DMS53 treated with DMSO at 0.1 percent for 48 hours (cell line): ENCODE measurements around the gene ITPA.
A peak's percentile ranks its signal among the peaks of the same experiment; 100 is the strongest.

ENCODE experiments used
- DNase-seq: peaks from one replicate; lab custom pipeline; 2025; ENCODE audit not compliant: unreplicated experiment; lab: John Stamatoyannopoulos, UW

ITPA gene

DNA sequence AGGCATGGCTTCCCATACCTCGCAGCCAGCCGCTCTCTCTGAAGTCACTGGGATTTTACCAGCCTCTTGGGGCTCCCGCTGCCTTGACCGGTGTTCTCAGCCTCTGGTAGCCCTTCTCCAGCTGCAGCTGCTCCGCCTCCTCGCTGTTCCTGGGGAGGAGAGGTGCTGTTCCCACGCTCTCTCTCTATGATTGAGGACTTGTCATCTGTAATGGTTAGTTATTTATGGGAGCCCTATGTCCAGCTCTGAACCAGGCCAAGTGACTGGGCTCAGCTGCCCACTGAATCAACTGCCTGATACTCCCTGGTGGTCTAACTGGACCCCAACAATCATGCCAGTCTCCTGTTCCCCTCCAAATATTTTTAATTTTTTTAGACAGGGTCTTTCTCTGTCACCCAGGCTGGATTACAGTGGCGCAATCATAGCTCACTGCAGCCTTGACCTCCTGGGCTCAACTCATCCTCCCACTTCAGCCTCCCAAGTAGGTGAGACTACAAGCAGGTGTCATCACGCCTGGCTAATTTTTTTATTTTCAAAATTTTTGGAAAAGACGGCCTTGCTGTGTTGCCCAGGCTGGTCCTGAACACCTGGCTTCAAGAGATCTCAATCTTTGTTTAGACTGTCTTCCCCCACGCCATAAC is 34.5 kb downstream of the ITPA start:
- DNase-seq = no peak

DNA sequence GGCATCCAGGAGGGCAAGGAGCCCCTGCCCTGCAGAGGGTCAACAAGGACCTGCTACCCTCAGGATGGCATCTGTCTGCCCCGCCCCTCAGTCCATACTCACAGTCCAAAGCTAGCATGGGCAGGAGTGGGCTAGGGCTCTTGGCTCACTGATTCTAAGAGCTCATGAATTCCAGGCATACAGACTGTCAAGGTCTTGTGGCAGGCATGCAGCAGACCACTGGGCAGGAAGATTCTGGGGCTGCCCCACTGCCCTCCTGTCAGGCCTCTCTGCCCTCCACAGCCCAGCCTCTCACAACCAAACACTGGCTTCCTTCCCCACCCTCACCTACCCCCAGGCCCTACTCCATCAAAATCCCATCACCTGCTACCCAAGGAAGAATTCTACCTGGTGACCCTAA is 35.3 kb downstream of the ITPA start:
- no peak for DNase-seq

DNA sequence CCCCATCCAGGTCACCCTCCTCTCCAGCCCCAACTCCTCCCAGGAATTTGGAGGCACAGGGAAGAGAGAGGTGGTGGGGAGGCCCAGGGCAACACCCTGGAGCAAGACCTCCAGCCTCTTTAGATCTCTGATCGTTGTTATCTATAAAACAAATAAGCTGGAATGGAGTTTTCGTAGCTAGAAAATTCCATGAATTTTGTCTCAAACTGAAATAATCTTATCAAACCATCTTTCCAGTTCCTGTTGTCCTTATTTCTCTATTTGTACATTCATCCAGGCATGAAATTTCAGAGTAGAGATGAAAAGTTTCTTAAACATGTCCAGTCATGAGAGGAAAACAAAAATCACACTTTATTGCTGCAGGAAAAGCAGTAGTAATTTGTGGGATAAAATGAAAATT is 35.9 kb downstream of the ITPA start:
- no peak for DNase-seq

DNA sequence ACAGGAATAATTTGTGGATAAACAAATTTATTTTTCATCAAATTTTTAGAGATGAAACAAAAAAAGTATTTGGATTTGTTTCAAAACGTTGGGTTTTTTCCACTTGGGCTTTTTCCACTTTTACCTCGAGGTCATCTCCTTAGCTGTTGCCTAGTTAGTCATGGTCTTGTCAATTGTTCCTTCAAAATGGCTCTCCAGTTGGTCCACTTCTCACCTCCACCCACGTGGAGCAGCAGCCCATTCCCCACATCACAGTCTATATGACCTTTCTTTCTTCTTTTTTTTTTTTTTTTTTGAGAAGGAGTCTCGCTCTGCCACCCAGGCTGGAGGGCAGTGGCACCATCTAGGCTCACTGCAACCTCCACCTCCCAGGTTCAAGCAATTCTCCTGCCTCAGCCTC is 36.4 kb downstream of the ITPA start:
- no peak for DNase-seq

DNA sequence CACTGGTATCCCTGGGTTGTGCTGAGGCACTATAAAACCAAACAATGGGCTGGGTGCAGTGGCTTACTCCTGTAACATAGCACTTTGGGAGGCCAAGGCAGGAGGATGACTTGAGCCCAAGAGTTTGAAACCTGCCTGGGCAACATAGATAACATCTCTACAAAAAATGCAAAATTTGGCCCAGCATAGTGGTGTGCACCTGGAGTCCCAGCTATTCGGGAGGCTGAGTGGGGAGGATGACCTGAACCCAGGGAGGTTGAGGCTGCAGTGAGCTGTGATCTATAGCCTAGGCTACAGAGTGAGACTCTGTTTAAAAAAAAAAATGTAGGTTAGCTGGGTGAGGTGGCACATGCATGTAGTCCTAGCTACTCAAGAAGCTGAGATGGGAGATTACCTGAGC is 37.4 kb downstream of the ITPA start:
- DNase-seq = no peak

DNA sequence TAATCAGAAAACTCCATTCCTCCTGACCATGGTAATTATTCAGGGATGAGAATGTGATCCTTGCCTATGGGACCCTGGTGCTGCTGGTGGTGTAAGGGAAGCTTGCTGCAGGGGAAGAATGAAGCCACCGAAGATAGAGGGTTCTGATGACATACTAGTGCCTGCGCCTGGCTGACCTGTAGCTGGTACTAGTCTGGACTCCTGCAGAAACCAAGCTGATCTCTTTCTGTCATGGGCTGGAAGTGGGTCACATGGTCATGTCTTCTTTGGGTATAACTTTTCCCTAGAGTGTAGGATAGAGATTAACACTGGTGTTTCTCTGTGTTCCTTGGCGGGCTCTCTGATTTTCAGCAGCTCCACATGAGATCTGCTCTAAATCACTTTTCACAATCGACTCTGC is 38.3 kb downstream of the ITPA start:
- DNase-seq = no peak

DNA sequence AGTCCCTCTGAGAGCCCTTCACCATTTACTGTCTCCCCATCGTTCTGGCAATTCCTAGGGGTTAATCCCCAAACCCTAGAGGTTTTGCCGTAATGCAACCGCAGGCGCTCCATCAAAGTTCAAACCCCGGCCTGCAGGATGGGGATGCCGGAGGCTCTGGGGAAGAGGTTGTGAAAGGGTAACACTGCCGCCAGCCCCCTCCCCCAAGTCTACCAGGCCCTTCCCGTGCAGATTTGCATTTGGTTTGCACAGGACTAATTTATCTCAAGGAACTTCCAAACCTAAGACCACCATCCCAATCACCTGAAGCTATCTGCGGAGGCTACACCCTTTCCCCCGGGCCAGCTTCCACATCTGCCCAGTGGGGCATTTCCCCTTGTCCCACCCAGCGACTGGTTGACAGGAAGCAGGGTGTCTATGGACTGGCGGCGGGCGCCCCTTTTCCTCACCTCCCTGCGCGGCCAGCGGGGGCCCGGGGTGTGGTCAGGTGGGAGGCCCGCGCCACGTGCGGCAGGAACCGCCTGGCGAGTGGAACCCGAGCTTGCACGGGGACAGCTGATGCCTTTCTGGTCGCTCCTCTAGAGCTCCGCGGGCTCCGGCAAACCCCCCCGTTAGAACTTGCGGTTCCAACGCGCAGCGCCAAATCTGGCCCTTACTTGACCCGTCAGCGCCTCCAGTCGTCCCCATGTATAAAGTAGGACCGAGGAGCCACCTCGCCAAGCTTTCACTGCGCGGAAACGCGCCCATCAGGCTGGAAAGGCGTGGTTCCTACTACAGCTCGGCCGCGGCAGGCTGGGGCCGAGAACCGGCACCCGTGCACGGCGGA is 39.1 kb downstream of the ITPA start:
- DNase-seq = peak; percentile 49

DNA sequence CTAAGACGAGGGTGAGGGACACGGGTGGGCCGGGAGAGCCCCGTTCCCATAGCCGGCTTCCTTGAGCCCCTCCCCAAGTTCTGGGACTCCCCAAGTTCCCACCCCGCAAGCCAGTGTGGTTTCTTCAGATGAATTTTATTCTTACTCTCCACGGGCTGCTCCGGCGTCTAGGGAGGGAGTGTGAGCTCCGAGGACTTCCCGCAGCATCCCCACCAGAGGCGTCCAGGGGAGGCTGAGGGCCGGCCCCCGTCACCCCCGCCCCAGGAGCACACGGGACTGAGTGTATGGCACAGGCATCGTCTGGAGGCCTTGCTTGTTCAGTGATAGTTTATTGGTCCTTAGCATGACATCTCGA is 39.7 kb downstream of the ITPA start:
- DNase-seq = no peak

DNA sequence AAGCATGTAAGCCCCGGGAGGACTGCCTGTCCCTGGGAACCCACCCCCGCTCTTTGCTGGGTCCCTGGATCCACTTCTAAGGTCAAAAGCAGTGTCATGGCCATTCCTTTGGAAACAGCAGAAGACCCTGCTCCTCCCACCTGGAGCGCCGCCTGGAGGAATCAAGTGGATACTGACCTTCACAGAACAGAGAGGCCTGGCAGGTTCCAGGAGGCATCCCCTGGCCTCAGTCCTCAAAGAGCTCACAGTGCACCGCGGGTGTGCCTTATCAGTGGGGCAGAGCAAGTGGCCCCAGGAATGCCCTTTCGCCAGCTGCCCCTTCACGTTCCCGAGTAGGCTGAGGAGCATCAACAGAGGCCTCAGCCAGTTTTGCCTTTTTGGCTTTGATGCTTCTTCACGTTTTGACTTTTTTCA is 40.8 kb downstream of the ITPA start:
- DNase-seq = peak; percentile 71

DNA sequence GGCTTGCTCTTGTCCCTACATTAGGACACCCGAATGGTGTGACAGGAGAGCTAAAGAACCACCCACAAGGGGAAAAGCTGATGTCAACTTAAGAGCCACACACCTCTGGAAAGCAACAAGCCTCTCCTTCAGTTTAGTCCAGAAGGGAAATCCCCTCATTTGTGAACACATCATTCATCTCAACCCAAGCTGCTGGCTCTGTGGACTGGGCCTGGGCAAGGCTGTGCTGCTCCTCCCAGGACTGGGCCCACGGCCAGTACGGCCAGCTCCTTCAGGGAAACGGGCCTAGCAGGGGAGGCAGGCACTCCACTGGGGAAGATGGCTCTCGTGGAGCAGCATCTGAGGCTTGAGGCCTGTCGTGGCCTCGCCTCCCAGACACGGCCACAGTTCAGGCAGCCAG is 42.5 kb downstream of the ITPA start:
- no peak for DNase-seq

DNA sequence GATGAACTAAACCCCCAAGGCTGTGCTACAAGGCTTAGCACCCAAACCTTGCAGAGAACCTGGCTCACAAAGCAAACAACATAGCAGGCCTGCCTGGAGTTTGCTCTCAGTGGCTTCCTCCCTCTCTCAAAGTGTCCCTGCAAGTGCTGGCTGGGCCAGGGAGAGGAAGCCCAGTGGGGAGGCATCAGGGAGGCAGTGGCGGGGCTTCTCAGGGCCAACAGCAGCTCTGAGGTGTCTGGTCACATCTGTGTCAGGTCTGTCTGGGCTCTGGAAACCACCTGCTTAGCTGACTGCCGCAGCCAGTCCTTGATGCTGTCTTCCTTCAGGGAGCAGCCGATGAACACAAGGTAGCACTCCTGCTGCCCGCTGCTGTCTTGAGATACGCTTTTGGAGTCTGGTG is 46.4 kb downstream of the ITPA start:
- no peak for DNase-seq

DNA sequence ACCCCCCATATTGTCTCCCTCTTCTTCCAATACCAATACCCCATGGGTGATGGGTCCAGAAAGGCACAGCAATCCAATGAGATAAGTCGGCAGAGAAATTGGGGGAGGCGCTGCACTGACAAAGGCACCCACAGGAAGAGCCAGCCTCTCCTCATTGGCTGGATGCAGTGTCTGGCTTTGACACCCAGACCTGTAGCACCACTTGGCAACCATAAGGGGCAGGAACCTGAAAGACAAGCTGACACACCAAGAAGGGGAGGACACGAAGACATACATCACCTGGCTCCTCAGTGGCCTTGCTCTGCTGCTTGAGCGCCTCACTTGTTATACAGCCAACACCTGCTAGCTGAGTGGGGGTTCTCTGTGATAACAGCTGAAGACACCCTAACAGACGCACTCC is 49.1 kb downstream of the ITPA start:
- no peak for DNase-seq

DNA sequence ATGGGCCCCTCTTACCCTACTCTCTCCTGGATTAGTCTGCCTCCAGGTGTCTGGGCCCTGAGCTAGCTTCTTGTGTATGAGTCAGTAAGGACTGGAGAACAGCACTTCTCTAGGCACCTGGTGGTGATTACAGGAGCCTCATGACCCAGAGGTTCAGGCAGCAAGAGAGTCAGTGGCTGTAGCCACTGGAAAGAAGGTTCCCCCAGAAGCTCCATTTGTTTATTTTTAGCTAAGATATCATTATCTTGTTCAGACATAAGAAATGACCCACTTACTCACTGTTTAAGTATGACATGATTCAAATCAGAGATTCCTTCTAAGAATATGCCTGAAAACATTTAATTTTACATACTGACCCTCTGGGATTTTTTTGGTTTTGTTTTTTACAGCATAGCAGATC is 53.3 kb downstream of the ITPA start:
- no peak for DNase-seq

DNA sequence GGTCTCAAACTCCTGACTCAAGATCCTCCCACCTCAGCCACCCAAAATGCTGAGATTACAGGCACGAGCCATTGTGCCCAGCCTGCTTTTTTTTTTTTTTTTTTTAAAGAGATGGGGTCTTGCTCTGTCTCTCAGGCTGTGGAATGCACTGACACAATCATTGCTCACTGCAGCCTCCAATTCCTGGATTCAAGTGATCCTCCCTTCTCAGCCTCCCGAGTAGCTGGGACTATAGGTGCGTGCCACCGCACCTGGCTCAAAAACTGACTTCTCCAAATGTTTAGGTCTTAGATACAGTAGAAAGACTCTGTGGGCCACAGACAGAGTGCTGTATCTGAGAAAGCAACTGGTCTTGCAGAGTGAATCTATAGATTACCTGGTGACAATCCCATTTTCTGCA is 60.8 kb downstream of the ITPA start:
- DNase-seq = no peak

DNA sequence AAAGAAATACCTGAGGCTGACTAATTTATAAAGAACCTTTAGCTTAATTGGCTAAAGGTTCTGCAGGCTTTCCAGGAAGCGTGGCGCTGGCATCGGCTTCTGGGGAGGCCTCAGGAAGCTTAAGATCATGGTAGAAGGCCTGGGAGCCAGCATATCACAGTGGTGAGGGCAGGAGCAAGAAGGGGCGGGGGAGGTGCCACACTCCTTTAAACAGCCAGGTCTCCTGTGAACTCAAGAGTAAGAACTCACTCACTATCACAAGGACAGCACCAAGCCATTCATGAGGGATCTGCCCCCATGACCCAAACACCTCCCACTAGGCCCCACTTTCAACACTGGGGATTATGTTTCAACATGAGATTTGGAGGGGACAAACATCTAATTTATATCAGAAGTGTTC is 64.1 kb downstream of the ITPA start:
- no peak for DNase-seq
